Neutrophil (primary cell): ENCODE measurements around the gene AHNAK.

Source experiments
- H3K27ac ChIP-seq: fragments of 200-600 bp; sonication (generic); 2 replicates; pipeline ENCODE4 v1.5.1; 2016; ENCODE audit warnings: mild to moderate bottlenecking, moderate library complexity
- H3K27me3 ChIP-seq: fragments of 200-600 bp; sonication (generic); 2 replicates; pipeline ENCODE4 v1.6.0; 2016; ENCODE audit warnings: mild to moderate bottlenecking
- H3K36me3 ChIP-seq: fragments of 200-600 bp; sonication (generic); 2 replicates; pipeline ENCODE4 v1.5.1; 2017
- H3K4me1 ChIP-seq, 2 experiments: fragments of 200-600 bp in 1 of 2; sonication (generic) in 1 of 2; 1 replicate in 1 of 2; 2 replicates in 1 of 2; pipeline versions ENCODE4 v1.5.1 to v1.6.1; 2013 to 2016; ENCODE audit warnings: low read depth in 1 of 2, low read length in 1 of 2, mild to moderate bottlenecking in 1 of 2, moderate library complexity in 1 of 2; ENCODE audit not compliant: control insufficient read depth in 1 of 2, insufficient read depth in 1 of 2
- H3K4me3 ChIP-seq, 2 experiments: fragments of 200-600 bp in 1 of 2; sonication (generic) in 1 of 2; 1 replicate in 1 of 2; 2 replicates in 1 of 2; pipeline ENCODE4 v1.5.1; 2013 to 2016; ENCODE audit warnings: low read depth in 1 of 2, low read length in 1 of 2, mild to moderate bottlenecking in 1 of 2, moderate library complexity in 1 of 2
- H3K9me3 ChIP-seq: fragments of 200-600 bp; sonication (generic); 2 replicates; pipeline ENCODE4 v1.5.1; 2016
- CTCF ChIP-seq: fragments of 200-600 bp; sonication (generic); IDR thresholded peaks from 2 replicates; pipeline ENCODE4 v1.5.1; 2016; ENCODE audit warnings: antibody characterized with exemption

Gene AHNAK

GRCh38 chr11:62579252-62579651 lies 32.6 kb upstream of the AHNAK start:
- no peaks in the 10 kb centered on the region for H3K27me3 ChIP-seq
- TF ChIP-seq CTCF, result no peak
- no peak overlapping the region for H3K4me3 ChIP-seq
- no peak overlapping the region for H3K27ac ChIP-seq
- no peaks in the 10 kb centered on the region for H3K9me3 ChIP-seq
- peaks cover 22 to 25% of the 10 kb centered on the region in 2 experiments for H3K4me1 ChIP-seq
- H3K36me3 ChIP-seq, result peaks cover 30% of the 10 kb centered on the region

GRCh38 chr11:62578541-62578940 lies 31.9 kb upstream of the AHNAK start:
- no peak for TF ChIP-seq CTCF
- no peaks in the 10 kb centered on the region for H3K9me3 ChIP-seq
- no peak overlapping the region for H3K27ac ChIP-seq
- no peaks in the 10 kb centered on the region for H3K27me3 ChIP-seq
- peaks cover 30% of the 10 kb centered on the region for H3K36me3 ChIP-seq
- H3K4me1 ChIP-seq, result peaks cover 24 to 26% of the 10 kb centered on the region in 2 experiments
- no peak overlapping the region for H3K4me3 ChIP-seq

GRCh38 chr11:62577046-62577714 lies 30.6 kb upstream of the AHNAK start:
- H3K27me3 ChIP-seq, result no peaks in the 10 kb centered on the region
- peaks cover 31% of the 10 kb centered on the region for H3K36me3 ChIP-seq
- H3K4me1 ChIP-seq, result peaks cover 37% of the 10 kb centered on the region in 2 experiments
- TF ChIP-seq CTCF, result no peak
- H3K4me3 ChIP-seq, result no peak overlapping the region
- peak overlapping the region; percentile 50 for H3K27ac ChIP-seq
- H3K9me3 ChIP-seq, result no peaks in the 10 kb centered on the region

GRCh38 chr11:62575837-62576236 lies 29.2 kb upstream of the AHNAK start:
- Histone ChIP-seq H3K36me3 (peaks cover 36% of the 10 kb centered on the region), H3K4me1 (peaks cover 37% of the 10 kb centered on the region in 2 experiments), H3K4me3 (no peak overlapping the region), H3K27me3 (no peaks in the 10 kb centered on the region), H3K9me3 (no peaks in the 10 kb centered on the region), H3K27ac (no peak overlapping the region)
- TF ChIP-seq CTCF, result no peak

- H3K4me3 ChIP-seq, result peak overlapping the region; percentile 95 to 98
- TF ChIP-seq CTCF, result no peak
- peaks cover 37% of the 10 kb centered on the region in 2 experiments for H3K4me1 ChIP-seq
- H3K9me3 ChIP-seq, result no peaks in the 10 kb centered on the region
- no peaks in the 10 kb centered on the region for H3K27me3 ChIP-seq
- peak overlapping the region; percentile 81 for H3K27ac ChIP-seq
- peaks cover 41% of the 10 kb centered on the region for H3K36me3 ChIP-seq
Observed at GRCh38 chr11:62575156-62575555, 28.6 kb upstream of the AHNAK start.
